Glutamatergic neuron (in vitro differentiated cells): ENCODE measurements around the gene CADM2. TPM values are rescaled to one million over a fixed set of nuclear protein-coding genes. Genes with fewer than 3 reads are reported as not detected.
A peak's percentile ranks its signal among the peaks of the same experiment; 100 is the strongest.
"Not testable (repeated sequence)": the region's sequence is repeated elsewhere in the genome, so short reads cannot be mapped to it uniquely, and the experiment has no call there.

Experiments used
- DNase-seq: peaks from one replicate; pipeline ENCODE4 v3.0.0; 2022
- H3K27ac Mint-ChIP-seq: one replicate; pipeline ENCODE4 v1.8.0; 2020; ENCODE audit warnings: mild to moderate bottlenecking, mixed read lengths, inconsistent platforms; ENCODE audit not compliant: unreplicated experiment
- H3K27me3 Mint-ChIP-seq: one replicate; pipeline ENCODE4 v1.8.0; 2020; ENCODE audit warnings: mild to moderate bottlenecking, moderate library complexity, mixed read lengths, inconsistent platforms; ENCODE audit not compliant: unreplicated experiment
- H3K36me3 Mint-ChIP-seq: one replicate; pipeline ENCODE4 v1.8.0; 2020; ENCODE audit warnings: mild to moderate bottlenecking, mixed read lengths, inconsistent platforms; ENCODE audit not compliant: unreplicated experiment
- H3K4me1 Mint-ChIP-seq: one replicate; pipeline ENCODE4 v1.8.0; 2020; ENCODE audit warnings: mild to moderate bottlenecking, low read depth, mixed read lengths, inconsistent platforms; ENCODE audit not compliant: unreplicated experiment
- H3K4me3 Mint-ChIP-seq: one replicate; pipeline ENCODE4 v1.8.0; 2020; ENCODE audit warnings: mild to moderate bottlenecking, mixed read lengths, inconsistent platforms; ENCODE audit not compliant: unreplicated experiment
- H3K9me3 Mint-ChIP-seq: one replicate; pipeline ENCODE4 v1.8.0; 2020; ENCODE audit warnings: mild to moderate bottlenecking, moderate library complexity, mixed read lengths, inconsistent platforms; ENCODE audit not compliant: unreplicated experiment
- long read RNA-seq: library from polyadenylated mRNA; unstranded; transcript quantifications from one replicate; pipeline ENCODE4 v2.0.0, GENCODE V29; 2020; ENCODE audit not compliant: unreplicated experiment
- total RNA-seq: library from RNA; stranded (reverse); fragmentation: NEBNext Ultra II Directional; extraction: Animal tissue kit (Norgen Biotek cat#: 25700); gene quantifications from one replicate; pipeline ENCODE4 v1.2.1, GENCODE V29; 2021; ENCODE audit not compliant: unreplicated experiment
- TF ChIP-seq, protein P1 (sequence below): fragments of 200-600 bp; sonication (generic); IDR thresholded peaks from one replicate; pipeline ENCODE4 v1.5.0; 2021; ENCODE audit not compliant: partially characterized antibody, unreplicated experiment

The CADM2 gene
- total RNA-seq = 233 TPM
- long read RNA-seq, partial matches to known transcripts = 7 of 55 reads
- long read RNA-seq, other reads (novel, unspliced or antisense) = 48 of 55 reads

DNA sequence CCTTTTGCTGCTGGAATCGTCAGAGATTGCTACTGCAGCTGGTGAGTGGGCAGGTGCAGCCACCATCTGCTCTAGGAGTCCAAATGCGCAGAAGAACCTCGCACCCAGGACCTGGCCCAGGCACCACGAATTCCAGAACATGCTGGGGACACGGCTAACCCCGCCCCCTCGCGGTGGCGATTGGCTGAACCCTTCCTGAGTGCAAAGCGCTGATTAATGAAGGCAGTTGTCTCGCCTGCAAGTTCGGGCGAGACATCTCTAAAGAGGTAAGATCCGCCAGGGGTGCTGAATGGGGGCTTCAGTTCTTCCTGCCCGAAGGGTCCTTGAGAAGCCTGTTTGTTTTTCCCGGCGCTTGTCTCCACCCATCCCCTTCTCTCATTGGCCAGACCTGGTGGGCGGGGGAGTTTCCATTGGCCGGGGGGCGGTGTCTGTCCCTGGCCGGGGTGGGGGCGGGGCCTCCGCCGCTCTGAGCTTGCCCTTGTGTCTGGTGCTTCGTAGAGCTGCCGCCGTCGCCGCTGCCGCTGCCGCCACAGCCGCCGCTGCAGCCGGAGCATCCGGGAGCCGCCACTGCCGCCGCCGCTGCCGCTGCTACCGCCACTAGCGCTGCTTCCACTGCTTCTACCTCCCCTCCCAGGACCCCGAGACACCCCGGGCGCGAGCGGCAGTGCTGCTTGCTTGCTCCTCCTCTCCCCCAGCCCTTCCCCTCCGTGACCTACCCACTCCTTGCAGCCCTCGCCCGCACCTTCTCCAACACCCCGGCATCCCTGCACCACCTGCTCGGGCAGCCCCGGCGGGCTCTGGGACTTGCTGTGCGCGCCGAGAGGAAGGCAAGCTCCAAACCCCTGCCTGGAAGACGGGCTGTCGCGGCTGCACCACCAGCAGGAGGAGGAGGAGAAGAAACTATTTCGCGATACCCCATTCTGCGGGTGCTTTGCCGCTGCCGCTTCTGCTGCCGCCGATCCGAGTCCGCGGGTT is at the start of gene CADM2:
CADM2 (plus strand) TSS at position 495 of the 975 bp plus-strand sequence.
- Mint-ChIP-seq H3K36me3 (no peaks in the 10 kb centered on the region), H3K4me1 (peaks cover 27% of the 10 kb centered on the region), H3K27me3 (peaks cover 8% of the 10 kb centered on the region), H3K27ac (peak within 1 kb of the TSS; percentile 65), H3K9me3 (peaks cover 8% of the 10 kb centered on the region), H3K4me3 (peak within 1 kb of the TSS; percentile 95)
- DNase-seq = peak; percentile 94
- TF ChIP-seq, protein P1, sequence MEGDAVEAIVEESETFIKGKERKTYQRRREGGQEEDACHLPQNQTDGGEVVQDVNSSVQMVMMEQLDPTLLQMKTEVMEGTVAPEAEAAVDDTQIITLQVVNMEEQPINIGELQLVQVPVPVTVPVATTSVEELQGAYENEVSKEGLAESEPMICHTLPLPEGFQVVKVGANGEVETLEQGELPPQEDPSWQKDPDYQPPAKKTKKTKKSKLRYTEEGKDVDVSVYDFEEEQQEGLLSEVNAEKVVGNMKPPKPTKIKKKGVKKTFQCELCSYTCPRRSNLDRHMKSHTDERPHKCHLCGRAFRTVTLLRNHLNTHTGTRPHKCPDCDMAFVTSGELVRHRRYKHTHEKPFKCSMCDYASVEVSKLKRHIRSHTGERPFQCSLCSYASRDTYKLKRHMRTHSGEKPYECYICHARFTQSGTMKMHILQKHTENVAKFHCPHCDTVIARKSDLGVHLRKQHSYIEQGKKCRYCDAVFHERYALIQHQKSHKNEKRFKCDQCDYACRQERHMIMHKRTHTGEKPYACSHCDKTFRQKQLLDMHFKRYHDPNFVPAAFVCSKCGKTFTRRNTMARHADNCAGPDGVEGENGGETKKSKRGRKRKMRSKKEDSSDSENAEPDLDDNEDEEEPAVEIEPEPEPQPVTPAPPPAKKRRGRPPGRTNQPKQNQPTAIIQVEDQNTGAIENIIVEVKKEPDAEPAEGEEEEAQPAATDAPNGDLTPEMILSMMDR = peak; percentile 61

DNA sequence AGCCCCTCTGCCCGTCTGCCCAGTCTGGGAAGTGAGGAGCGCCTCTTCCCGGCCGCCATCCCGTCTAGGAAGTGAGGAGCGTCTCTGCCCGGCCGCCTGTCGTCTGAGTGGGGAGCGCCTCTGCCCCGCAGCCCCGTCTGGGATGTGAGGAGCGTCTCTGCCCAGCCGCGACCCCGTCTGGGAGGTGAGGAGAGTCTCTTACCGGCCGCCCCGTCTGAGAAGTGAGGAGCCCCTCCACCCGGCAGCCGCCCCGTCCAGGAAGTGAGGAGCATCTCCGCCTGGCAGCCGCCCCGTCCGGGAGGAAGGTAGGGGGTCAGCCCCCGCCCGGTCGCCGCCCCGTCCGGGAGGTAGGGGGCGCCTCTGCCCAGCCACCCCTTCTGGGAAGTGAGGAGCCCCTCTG is 40.2 kb upstream of the CADM2 start:
- not testable (repeated sequence) for DNase-seq, H3K27me3 Mint-ChIP-seq, H3K9me3 Mint-ChIP-seq, H3K27ac Mint-ChIP-seq, H3K4me3 Mint-ChIP-seq, H3K4me1 Mint-ChIP-seq
- peaks cover 12% of the 10 kb centered on the region for H3K36me3 Mint-ChIP-seq

DNA sequence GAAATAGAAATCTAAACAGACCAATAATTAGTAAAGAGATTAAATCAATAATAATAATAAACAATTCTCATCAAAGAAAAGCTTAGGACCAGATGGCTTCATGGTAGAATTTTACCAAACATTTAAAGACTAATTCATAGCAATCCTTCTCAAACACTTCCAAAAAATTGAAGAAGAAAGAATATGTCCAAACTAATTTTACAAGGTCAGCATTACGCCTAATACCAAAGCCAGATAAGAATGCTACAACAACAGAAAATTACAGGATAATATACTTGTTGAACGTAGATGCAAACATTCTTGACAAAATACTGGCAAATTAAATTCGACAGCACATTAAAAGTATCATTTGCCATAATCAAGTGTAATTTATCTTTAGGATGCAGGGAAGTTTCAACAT is 36.1 kb upstream of the CADM2 start:
- H3K4me3 Mint-ChIP-seq = no peak overlapping the region
- H3K27me3 Mint-ChIP-seq = no peaks in the 10 kb centered on the region
- no peaks in the 10 kb centered on the region for H3K4me1 Mint-ChIP-seq
- no peak for DNase-seq
- H3K27ac Mint-ChIP-seq = no peak overlapping the region
- H3K36me3 Mint-ChIP-seq = peaks cover 5% of the 10 kb centered on the region
- peaks cover 2% of the 10 kb centered on the region for H3K9me3 Mint-ChIP-seq
- TF ChIP-seq, protein P1 = no peak

DNA sequence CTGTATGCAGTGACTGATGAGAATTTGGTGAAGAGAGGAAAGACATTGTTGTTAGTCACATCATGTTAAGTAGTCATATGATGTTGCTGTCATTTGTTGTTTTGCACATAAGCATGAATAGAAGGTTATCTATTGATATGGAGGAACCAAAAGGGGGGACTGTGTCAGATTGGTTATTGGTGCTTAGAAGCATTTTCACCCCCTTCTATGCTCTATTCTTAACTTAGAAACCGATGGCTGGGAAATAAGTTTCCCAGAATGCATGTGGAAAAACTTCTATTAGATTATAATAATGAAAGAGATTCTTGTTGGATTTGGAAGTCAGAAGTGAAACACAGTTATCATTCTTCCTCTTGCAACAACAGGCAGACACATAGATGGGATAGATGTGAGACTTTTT is 33.2 kb upstream of the CADM2 start:
- Mint-ChIP-seq H3K4me1 (no peaks in the 10 kb centered on the region), H3K36me3 (no peaks in the 10 kb centered on the region), H3K27me3 (no peaks in the 10 kb centered on the region), H3K4me3 (no peak overlapping the region), H3K9me3 (no peaks in the 10 kb centered on the region), H3K27ac (no peak overlapping the region)
- TF ChIP-seq, protein P1 = no peak
- DNase-seq = no peak

DNA sequence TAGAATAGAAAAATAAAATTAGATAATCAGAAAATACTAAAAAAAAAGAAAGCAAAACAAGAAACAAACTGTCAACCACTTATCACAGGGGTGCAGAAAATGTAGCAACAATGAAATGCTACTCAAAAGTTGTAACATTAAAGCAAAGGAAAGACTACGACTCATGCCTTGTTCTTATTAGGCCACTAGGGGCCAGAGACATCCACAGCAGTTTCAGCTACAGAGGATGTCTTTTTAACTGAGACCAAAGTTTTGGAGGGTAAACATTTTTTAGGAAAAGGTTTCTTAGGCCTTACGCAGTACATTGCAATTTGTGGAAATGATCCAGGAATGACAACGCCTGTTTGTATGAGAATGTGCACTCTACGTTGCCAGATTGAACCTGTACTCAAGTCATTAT is 15.4 kb upstream of the CADM2 start:
- no peak overlapping the region for H3K27ac Mint-ChIP-seq
- DNase-seq = no peak
- H3K27me3 Mint-ChIP-seq = no peaks in the 10 kb centered on the region
- H3K36me3 Mint-ChIP-seq = no peaks in the 10 kb centered on the region
- TF ChIP-seq, protein P1 = peak; percentile 70
- no peaks in the 10 kb centered on the region for H3K4me1 Mint-ChIP-seq
- H3K4me3 Mint-ChIP-seq = no peak overlapping the region
- no peaks in the 10 kb centered on the region for H3K9me3 Mint-ChIP-seq
